ENCODE data around the gene ZNF496.
"Not testable (repeated sequence)": the region's sequence is repeated elsewhere in the genome, so short reads cannot be mapped to it uniquely, and the experiment has no call there.

The ZNF496 gene

GRCh38 chr1:247358920-247359319 is 27.3 kb upstream of the ZNF496 start:
- peak in 1 of 2 experiments; percentile 43 for DNase-seq

DNA sequence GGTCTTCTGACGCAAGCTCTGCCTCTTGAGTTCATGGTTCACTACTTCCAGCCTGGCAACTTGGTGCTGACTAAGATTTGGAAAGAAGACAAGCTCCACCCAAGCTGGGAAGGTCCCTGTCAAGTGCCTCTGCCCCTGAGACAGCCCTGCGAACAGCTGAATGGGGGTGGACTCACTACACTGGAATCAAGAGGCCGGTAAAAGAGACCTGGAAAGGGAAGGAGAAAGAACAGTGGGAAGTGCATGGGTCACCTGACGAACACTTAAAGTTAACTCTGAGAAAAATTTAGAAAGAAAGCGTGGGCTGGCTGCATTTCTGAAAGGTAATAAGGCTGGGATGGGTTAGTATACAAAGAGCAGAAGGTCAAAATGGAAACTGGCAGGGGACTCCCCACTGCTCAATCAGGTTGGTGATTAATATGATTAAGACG is 26.1 kb upstream of the ZNF496 start:
- no peak for DNase-seq

- no peak for DNase-seq
These were observed 25.5 kb upstream of the ZNF496 start for GRCh38 chr1:247357052-247357780.

DNA sequence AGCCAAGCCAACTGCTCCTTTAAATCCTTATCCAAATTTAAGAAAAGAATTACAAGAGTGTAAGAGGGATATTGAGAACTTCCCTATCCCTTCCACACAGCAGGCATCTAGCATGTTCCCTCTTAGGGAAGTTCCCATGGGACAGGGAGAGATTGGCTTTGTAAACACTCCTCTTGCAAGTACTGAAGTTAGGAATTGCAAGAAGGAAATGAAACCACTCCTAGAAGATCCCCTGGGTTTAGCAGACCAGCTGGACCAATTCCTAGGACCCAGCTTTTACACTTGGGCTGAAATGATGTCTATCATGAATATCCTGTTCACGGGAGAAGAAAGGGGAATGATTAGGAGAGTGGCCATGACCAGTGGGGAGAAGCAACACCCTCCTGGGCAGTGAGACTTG is 23.5 kb upstream of the ZNF496 start:
- not testable (repeated sequence) for DNase-seq

- no peak for DNase-seq
These were observed 20.5 kb upstream of the ZNF496 start for GRCh38 chr1:247352175-247352574.

DNA sequence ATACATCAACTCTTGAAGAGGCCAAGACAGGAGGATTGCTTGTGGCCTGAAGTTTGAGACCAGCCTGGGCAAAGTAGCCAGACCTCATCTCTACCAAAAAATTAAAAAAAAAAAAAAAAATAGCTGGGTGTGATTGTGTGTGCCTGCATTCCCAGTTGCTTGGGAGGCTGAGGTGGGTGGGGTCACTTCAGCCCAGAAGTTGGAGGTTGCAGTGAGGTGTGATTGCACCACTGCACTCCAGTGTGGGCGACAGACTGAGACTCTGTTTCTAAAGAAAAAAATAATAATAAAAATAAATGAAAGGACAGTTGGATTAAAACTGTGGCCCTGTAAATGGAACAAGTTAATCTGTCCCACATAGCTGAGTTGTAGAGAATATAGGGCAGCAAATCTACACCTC is 18.9 kb upstream of the ZNF496 start:
- no peak for DNase-seq

- DNase-seq, result no peak
These were observed 16.0 kb upstream of the ZNF496 start for GRCh38 chr1:247347477-247348222.

DNA sequence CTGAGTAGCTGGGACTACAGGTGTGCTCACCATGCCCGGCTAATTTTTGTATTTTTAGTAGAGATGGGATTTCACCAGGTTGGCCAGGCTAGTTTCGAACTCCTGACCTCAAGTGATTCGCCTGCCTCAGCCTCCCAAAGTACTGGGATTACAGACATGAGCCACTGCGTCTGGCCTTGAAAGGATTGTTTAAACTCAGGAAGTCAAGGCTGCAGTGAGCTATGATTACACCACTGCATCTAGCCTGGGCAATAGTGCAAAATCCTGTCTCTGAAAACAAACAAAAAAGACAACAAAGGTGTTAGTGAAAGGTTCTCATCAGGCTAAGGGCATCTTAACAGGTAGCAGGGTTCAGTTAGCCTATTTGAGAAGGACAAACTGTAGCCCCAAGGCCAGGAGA is 14.2 kb upstream of the ZNF496 start:
- DNase-seq, result no peak

DNA sequence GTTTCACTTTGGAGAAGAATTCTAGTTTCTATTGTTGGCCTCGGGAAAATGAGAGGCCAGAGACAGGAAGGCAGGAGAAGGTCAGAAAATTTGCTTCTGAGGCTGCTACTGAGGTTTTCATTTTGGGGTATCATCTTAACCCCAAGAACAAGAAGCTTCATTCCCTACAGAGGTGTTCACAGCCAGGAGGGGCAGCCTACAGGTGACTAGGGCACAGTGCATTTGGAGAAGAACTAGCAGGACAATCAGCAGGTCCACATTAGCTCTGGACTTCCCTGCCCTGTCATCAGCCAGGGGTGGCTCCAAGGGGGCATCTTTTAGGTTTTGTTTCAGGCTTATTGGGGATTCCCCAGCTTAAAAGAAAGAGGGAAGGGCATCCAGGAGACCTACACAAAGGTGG is 12.1 kb upstream of the ZNF496 start:
- DNase-seq, result no peak

- DNase-seq, result no peak
These were observed 7.1 kb upstream of the ZNF496 start for GRCh38 chr1:247338723-247339275.

- no peak for DNase-seq
These were observed 6.3 kb upstream of the ZNF496 start for GRCh38 chr1:247337961-247338360.

GRCh38 chr1:247337250-247337746 is 5.6 kb upstream of the ZNF496 start:
- no peak for DNase-seq

GRCh38 chr1:247336390-247336789 is 4.7 kb upstream of the ZNF496 start:
- no peak for DNase-seq

DNA sequence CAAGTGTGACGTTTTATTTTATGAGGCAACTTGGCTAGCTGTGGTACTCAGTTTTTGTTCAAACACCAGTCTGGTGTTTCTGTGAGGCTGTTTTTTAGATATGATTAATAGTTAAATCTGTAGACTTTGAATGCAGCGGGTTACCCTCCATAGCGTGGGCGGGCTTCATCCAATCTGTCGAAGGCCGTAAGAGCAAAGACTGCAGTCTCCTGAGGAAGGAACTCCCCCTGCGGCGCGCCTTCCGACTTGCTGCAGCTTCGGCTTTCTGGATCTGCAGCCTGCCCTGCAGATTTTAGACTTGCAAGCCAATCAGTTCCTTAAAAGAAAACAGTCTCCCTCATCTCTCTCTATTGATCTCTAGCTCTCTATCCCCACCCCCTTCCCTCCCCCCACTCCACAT is 4.2 kb upstream of the ZNF496 start:
- DNase-seq, result no peak

GRCh38 chr1:247334378-247335133 is 2.9 kb upstream of the ZNF496 start:
- DNase-seq, result no peak

DNA sequence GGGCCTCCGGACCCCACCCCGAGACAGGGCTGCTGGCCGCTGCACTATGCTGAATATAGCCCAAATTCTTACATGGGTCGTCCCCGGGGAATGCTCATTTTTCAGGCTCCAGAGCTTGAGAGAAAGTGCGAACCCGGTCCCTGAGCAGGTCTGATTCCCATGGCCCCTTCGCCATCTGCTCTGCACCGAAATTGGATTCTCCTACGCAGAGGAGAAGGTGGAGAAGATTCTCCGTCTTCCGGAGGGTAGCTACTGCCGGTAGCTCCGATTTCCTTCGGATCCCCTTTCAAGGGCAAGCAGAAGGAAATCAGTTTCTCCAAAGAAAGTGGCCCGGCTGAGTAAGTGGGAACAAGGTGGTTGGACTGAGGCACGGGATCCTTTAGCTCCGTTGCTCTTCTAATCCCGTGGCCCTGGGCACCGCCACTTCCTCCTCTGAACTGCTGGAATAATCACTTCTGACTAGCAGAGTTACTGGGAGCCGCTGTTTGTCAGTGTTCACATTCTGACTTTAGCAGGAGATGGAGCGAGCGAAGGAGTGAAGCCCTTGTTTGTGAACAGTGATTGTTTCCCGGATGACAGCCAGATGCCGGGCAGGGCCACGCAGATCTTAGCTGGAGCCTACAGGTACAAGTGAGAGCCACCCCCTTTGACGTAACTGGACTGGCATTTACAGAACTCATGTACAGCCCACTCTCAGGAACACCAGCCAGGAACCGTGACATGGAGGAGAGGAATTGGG is 1.1 kb upstream of the ZNF496 start:
- peak; percentile 51 to 52 for DNase-seq

DNA sequence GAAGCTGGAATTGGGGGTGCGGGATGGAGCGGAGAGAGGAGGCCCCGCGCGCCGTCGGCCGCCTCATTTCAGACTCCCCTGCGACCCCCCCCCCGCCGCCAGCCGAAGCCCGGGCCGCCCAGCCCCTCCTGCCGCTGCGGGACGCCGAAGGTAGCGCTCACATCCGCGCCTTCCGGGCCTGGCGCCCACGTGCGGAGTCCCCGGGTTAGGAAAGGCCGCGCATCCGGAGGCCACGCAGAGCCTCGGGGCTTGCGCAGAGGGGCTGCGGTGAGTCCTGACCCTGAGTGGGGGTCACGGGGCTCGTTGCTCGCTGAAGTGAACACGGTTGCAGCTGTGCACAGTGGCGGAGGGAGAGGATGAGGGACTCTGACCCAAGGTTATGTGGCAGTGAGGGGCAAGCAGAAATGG is 552 bp upstream of the ZNF496 start:
- DNase-seq, result no peak

DNA sequence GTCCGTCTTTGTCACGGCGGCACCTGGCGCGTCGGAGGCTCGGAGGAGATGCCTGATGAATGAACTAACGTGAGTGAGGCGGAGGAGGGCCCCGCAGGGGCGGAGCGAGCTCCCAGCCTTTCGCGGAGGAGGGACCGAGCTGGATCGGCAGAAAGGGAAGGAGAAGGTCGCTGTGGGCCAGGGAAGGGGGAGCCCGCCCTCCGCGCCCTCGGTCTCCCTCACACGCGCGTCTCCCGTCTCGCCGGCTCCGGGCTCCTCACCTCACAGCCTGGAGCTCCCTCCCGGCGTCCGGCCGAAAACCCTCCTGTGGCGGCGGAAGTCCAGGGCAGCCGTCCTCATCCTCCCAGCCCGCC is 519 bp downstream of the ZNF496 start:
- peak; percentile 76 to 77 for DNase-seq

DNA sequence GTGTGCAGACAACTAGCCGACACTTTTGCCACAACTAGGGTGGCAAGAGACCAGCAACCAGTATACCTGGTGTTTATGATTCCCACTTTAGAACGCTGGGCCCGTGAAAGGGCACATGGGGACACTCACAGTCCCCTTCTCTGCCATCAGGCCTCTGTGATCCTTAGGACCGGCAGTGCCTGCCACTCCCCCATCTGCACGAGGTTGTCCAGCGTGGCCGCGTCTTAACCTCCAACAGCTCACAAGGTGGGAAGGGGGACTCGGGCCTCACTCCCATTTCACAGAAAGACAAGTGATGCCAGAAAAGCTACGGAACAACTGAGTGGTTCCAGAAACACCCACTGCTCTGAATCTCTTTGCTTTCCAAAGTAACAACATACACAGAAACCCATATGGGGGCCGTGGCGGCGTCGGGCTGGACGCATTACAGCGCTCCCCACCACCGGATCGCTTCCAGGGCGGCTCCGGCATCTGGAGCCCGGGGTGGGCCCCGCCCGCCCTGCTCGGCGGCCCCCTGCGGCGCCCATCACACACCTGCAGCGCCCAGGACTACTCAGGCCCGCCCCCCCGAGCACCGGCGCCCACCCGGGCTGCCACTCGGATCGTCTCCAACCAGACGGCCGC is 1.0 kb downstream of the ZNF496 start:
- DNase-seq, result no peak

- DNase-seq, result no peak
These were observed 2.5 kb downstream of the ZNF496 start for GRCh38 chr1:247329097-247329617.

GRCh38 chr1:247328311-247328710 is 3.4 kb downstream of the ZNF496 start:
- DNase-seq, result no peak
